Stimulated activated CD8-positive, alpha-beta memory T cell treated with anti-CD3 and anti-CD28 coated beads, Interleukin-4, amount 100 ng/mL, for 48 hours (primary cell): ENCODE data around the gene HNRNPLL.

Experiments
- DNase-seq: peaks from one replicate; pipeline ENCODE4 v3.0.0-alpha.2; 2020

HNRNPLL gene

GRCh38 chr2:38523728-38524437 is 78.8 kb downstream of the HNRNPLL start:
- DNase-seq = no peak

GRCh38 chr2:38522754-38523349 is 79.9 kb downstream of the HNRNPLL start:
- DNase-seq = no peak

- DNase-seq = no peak
These were observed 80.9 kb downstream of the HNRNPLL start for GRCh38 chr2:38521835-38522234.

- DNase-seq = no peak
These were observed 85.4 kb downstream of the HNRNPLL start for GRCh38 chr2:38517284-38517683.

DNA sequence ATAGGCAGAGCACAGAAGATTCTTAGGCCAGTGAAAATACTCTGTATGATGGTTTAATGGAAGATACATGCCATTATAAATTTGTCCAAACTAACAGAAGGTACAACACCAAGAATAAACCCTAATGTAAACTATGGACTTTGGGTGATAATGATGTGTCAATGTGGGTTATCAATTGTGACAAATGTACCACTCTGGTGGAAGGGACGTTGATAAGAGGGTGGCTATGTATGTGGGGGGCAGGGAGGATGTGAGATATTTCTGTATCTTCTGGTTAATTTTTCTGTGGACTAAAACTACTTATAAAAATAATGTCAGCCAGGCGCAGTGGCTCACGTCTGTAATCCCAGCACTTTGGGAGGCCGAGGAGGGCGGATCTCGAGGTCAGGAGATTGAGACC is 86.2 kb downstream of the HNRNPLL start:
- DNase-seq = no peak

DNA sequence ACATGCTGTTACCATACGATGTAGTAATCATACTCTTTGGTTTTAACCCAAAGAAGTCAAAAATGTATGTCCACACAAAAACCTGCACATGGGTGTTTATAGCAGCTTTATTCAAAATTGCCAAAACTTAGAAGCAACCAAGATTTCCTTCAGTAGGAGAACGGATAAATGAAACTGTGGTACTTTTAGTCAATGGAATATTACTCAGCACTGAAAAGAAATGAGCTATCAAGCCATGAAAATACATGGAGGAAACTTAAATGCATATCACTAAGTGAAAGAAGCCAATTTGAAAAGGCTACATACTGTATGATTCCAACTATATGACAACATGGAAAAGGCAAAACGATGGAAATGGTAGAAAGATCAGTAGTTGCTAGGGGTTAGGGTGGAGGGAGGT is 86.6 kb downstream of the HNRNPLL start:
- DNase-seq = no peak

DNA sequence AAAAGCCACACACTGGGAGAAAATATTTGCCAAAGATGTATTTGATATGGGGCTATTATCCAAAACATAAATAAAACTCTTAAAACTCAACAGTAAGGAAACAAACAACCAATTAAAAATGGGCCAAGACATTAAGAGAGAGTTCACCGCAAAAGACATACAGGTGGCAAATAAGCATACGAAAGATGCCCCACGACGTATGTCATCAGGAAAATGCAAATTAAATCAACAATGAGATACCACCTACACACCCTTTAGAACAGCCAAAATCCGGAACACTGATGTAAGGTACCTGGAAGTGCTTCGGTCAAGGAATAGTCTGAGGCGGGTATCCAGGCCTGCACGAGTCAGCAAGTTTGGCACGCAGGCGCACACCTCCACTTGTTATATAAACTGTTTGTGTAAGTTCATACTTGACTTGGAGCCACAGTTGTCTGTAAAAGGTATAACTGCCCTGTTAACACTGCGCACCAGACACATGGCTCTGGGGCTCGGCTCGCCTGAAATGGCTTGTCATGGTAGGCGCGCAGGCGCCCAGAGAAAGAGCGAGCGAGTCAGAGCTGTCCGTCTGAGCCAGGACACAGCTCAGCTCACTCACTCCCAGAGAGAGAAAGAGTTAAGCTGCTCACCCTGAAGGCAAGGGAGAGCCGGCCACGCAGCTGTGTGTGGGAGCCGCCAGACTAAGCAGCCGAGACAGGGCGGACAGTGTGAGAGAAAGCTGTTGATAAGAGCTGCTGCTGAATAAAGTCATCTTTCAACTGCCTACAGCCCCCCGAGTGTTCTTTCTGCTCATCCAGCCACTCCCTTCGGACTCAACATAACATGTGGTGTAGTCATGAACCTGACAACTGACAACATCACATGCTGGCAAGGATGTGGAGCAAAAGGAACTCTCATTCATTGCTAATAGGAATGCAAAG is 87.3 kb downstream of the HNRNPLL start:
- DNase-seq = no peak

DNA sequence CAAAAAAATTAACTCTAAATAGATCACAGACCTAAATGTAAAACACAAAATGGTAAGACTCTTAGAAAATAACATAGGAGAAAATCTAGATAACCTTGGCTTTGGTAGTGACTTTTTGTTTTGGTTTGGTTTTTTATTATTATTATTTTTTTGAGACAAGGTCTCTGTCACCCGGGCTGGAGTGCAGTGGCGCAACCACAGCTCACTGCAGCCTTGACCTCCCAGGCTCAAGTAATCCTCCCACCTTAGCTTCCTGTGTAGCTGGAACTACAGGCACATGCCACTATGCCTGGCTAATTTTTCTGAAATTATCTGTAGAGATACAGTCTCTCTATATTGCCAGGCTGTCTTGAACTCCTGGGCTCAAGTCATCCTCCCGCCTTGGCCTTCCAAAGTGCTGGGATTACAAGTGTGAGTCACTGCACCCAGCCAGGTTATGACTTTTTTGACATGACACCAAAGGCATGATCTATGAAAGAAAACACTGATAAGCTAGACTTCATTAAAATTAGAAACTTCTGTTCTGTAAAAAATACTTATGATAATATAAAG is 88.0 kb downstream of the HNRNPLL start:
- DNase-seq = no peak

GRCh38 chr2:38512211-38512610 is 90.5 kb downstream of the HNRNPLL start:
- no peak for DNase-seq
